ENCODE results near the gene MXRA5.
"Not testable (repeated sequence)": the region's sequence is repeated elsewhere in the genome, so short reads cannot be mapped to it uniquely, and the experiment has no call there.

The MXRA5 gene

GRCh38 chrX:3346501-3347259 lies at the start of gene MXRA5:
Gene MXRA5, minus strand, starts transcription at chrX:3346652. Its CDS starts 2,819 bp downstream, at chrX:3343833.
- no peak for DNase-seq

GRCh38 chrX:3393581-3394111 lies 47.2 kb upstream of the MXRA5 start:
- DNase-seq = no peak

- no peak for DNase-seq
Observed at GRCh38 chrX:3393178-3393577, 46.7 kb upstream of the MXRA5 start.

GRCh38 chrX:3388457-3388856 lies 42.0 kb upstream of the MXRA5 start:
- DNase-seq = no peak

- DNase-seq = no peak
Observed at GRCh38 chrX:3384327-3384726, 37.9 kb upstream of the MXRA5 start.

GRCh38 chrX:3380603-3381002 lies 34.2 kb upstream of the MXRA5 start:
- no peak for DNase-seq

GRCh38 chrX:3379111-3379510 lies 32.7 kb upstream of the MXRA5 start:
- no peak for DNase-seq

- DNase-seq = no peak
Observed at GRCh38 chrX:3378156-3378555, 31.7 kb upstream of the MXRA5 start.

GRCh38 chrX:3377560-3377959 lies 31.1 kb upstream of the MXRA5 start:
- DNase-seq = no peak

GRCh38 chrX:3375878-3376508 lies 29.5 kb upstream of the MXRA5 start:
- not testable (repeated sequence) for DNase-seq

GRCh38 chrX:3374108-3374800 lies 27.8 kb upstream of the MXRA5 start:
- DNase-seq = no peak

GRCh38 chrX:3371163-3371562 lies 24.7 kb upstream of the MXRA5 start:
- DNase-seq = no peak

GRCh38 chrX:3370656-3371055 lies 24.2 kb upstream of the MXRA5 start:
- no peak for DNase-seq

GRCh38 chrX:3362956-3363355 lies 16.5 kb upstream of the MXRA5 start:
- DNase-seq = no peak

GRCh38 chrX:3360881-3361280 lies 14.4 kb upstream of the MXRA5 start:
- no peak for DNase-seq

GRCh38 chrX:3352741-3353140 lies 6.3 kb upstream of the MXRA5 start:
- not testable (repeated sequence) for DNase-seq

GRCh38 chrX:3351276-3351675 lies 4.8 kb upstream of the MXRA5 start:
- DNase-seq = no peak

- DNase-seq = no peak
Observed at GRCh38 chrX:3348191-3348590, 1.7 kb upstream of the MXRA5 start.

- DNase-seq = no peak
Observed at GRCh38 chrX:3345281-3346191, 916 bp downstream of the MXRA5 start.

GRCh38 chrX:3343569-3343968 lies 2.9 kb downstream of the MXRA5 start:
- DNase-seq = not testable (repeated sequence)

- no peak for DNase-seq
Observed at GRCh38 chrX:3340016-3340415, 6.4 kb downstream of the MXRA5 start.

- DNase-seq = no peak
Observed at GRCh38 chrX:3326681-3327080, 19.8 kb downstream of the MXRA5 start.
